Stomach (tissue), 9 donors: ENCODE data around the gene MRPS24. TPM values are rescaled to one million over a fixed set of nuclear protein-coding genes. Genes with fewer than 3 reads are reported as not detected.
"Not testable (repeated sequence)": the region's sequence is repeated elsewhere in the genome, so short reads cannot be mapped to it uniquely, and the experiment has no call there.

Source experiments
- DNase-seq, 2 donors: peaks; one replicate each; pipeline versions ENCODE4 v3.0.0 to v3.0.0-alpha.2; 2013 to 2019
- H3K27ac ChIP-seq, 5 donors: fragments of 200-600 bp in 4 of 5; sonication (generic) in 4 of 5; one replicate each; pipeline ENCODE4 v1.5.1; 2013 to 2019; ENCODE audit warnings: mild to moderate bottlenecking in 1 of 5, moderate library complexity in 1 of 5
- H3K27me3 ChIP-seq, 3 donors: fragments of 200-600 bp; sonication (generic); one replicate each; pipeline ENCODE4 v1.5.1; 2017 to 2019; ENCODE audit warnings: mixed run types in 1 of 3
- H3K36me3 ChIP-seq, 4 donors: fragments of 200-600 bp; sonication (generic); 1 replicate in 3 of 4; 2 replicates in 1 of 4; pipeline ENCODE4 v1.5.1; 2016 to 2019
- H3K4me1 ChIP-seq, 4 donors: fragments of 200-600 bp; sonication (generic); one replicate each; pipeline ENCODE4 v1.5.1; 2016 to 2019
- H3K4me3 ChIP-seq, 4 donors: fragments of 200-600 bp; sonication (generic) in 3 of 4; one replicate each; pipeline ENCODE4 v1.5.1; 2016 to 2019; ENCODE audit warnings: mild to moderate bottlenecking in 1 of 4
- H3K9me3 ChIP-seq, 4 donors: fragments of 200-600 bp; sonication (generic); one replicate each; pipeline ENCODE4 v1.5.1; 2016 to 2019
- CTCF ChIP-seq, 7 experiments: fragments of 450-650 bp in 4 of 7; fragments of 200-600 bp in 3 of 7; sonication (generic) in 3 of 7; IDR thresholded peaks; one replicate each; pipeline ENCODE4 v1.5.1; 2016 to 2019; ENCODE audit warnings: antibody characterized with exemption in 7 of 7, control low read depth in 2 of 7, mild to moderate bottlenecking in 1 of 7
- EP300 ChIP-seq: sonication (generic); formaldehyde crosslinking; IDR thresholded peaks from one replicate; pipeline ENCODE4 v1.6.1; 2017; ENCODE audit warnings: antibody characterized with exemption
- POLR2A ChIP-seq, 4 donors: fragments of 450-650 bp; IDR thresholded peaks; one replicate each; pipeline ENCODE4 v1.6.1; 2016; ENCODE audit warnings: antibody characterized with exemption in 4 of 4, control low read depth in 2 of 4, mild to moderate bottlenecking in 1 of 4, moderate library complexity in 1 of 4
- POLR2AphosphoS5 ChIP-seq, 3 donors: sonication (generic); formaldehyde crosslinking; IDR thresholded peaks; one replicate each; pipeline ENCODE4 v1.6.1; 2016; ENCODE audit warnings: antibody characterized with exemption in 3 of 3
- WGBS, 5 donors: extraction: QIAGEN DNeasy Blood & Tissue Kit in 3 of 5; methylation state at CpG; one replicate each; pipeline versions ENCODE4 v1.1.5 to v1.1.7; 2013 to 2018; 5-methylcytosine and 5-hydroxymethylcytosine counted together
- intact Hi-C: fragments of 100-400 bp; cut with DNase I; formaldehyde crosslinking; loops from one replicate; pipeline ENCODE4 v1.15.1; 2023; ENCODE audit warnings: low total_unique reads
- polyA plus RNA-seq, 3 donors: library from polyadenylated mRNA; stranded (reverse); fragments of 200-250 nt; gene quantifications; one replicate each; pipeline ENCODE4 v1.2.3, GENCODE V29; 2013
- total RNA-seq, 5 donors: library from RNA; depleted of rRNA; stranded (reverse); fragments of >200 nt; gene quantifications; one replicate each; pipeline versions ENCODE4 v1.1.0 to v1.2.3, GENCODE V29; 2014 to 2016
- donor health status: healthy with polysubstance abuse.
- donor health status: Bipolar disorder and iron deficiency.
- donor health status: healthy.

The MRPS24 gene
- total and polyA plus RNA-seq, 8 donors = 17.1 to 200 (median 167) TPM; not detected in 1

DNA sequence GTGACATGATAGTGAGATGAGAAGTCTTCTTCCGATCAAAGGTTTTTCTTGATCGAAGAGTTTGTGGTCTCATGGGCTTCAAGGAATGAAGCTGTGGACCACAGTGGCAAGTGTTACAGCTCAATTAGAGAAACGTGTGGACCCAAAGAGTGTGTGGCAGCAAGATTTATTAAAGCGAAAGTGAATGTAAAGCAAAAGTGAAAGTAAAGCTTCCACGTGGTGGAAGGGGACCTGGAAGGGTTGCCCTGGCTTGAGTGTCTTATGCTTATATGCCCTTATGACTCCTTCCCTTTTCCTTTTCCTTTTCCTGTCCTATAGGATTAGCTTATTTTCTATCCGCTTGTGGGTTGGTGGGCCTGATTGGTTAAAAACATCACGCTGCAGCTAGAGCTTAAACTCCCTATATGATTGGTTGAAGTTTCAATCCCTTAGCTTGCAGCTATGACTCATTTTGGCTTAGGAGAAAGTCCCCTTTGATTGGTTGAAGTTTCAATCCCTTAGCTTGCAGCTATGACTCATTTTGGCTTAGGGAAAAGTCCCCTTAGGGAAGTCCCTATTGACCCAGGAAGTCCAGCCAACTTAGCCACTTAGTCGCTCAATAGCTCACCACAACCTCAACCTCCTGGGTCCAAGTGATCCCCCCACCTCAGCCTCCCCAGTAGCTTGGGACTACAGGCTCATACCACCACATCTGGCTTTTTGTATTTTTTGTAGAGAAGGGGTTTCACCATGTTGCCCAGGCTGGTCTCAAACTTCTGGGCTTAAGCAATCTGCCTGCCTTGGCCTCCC is 34.7 kb downstream of the MRPS24 start:
- WGBS, 5 donors = 58 to 68% (median 65%) methylated on average over 8 of the region's 8 CpGs
- Histone ChIP-seq H3K9me3 (peaks cover 0 to 10% (median 3%) of the 10 kb centered on the region in 4 donors), H3K36me3 (no peaks in the 10 kb centered on the region), H3K4me1 (peaks cover 0 to 14% (median 6%) of the 10 kb centered on the region in 4 donors), H3K27ac (peak overlapping the region in 1 of 5 donors; percentile 29), H3K4me3 (peak overlapping the region; percentile 18 to 28 (median 24)), H3K27me3 (peaks cover 0 to 6% (median 0%) of the 10 kb centered on the region in 3 donors)
- intact Hi-C loops = loop anchor here (10.0 kb wide), 1 partner anchor 250 kb away; the partner anchor contains the start of gene STK17A
- no peak for TF ChIP-seq CTCF (IDR thresholded peaks at IDR 0.05)
- no peak for TF ChIP-seq EP300
- TF ChIP-seq POLR2A (IDR thresholded peaks at IDR 0.05) = no peak
- TF ChIP-seq POLR2AphosphoS5 (IDR thresholded peaks at IDR 0.05) = no peak
- peak in 1 of 2 donors; percentile 55 for DNase-seq

- not testable (repeated sequence) for DNase-seq
These were observed 38.4 kb downstream of the MRPS24 start for GRCh38 chr7:43830917-43831316.

DNA sequence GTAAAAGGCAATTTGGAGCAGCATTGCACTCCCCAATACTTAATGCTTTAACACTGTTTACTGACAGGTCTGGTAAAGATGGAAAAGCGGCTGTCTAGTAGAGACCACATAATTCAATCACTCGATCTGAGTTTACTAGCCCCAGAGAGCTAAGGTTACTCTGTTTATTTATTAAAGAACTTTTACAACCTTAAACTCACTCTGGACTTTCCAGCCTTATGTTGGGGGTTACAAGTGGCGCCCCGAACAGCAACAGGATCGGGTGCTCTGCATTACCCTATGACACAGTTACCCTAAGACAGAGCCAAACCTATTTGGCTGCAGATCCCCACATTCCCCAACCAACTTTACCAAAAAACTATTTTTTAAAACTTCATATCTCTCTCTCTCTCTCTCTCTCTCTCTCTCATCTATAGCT is 43.9 kb downstream of the MRPS24 start:
- Histone ChIP-seq H3K9me3 (no peaks in the 10 kb centered on the region), H3K27ac (no peak overlapping the region), H3K4me3 (no peak overlapping the region), H3K36me3 (no peaks in the 10 kb centered on the region), H3K4me1 (no peaks in the 10 kb centered on the region), H3K27me3 (peaks cover 0 to 20% (median 0%) of the 10 kb centered on the region in 3 donors)
- TF ChIP-seq POLR2A (IDR thresholded peaks at IDR 0.05) (no peak), EP300 (no peak), POLR2AphosphoS5 (IDR thresholded peaks at IDR 0.05) (no peak), CTCF (IDR thresholded peaks at IDR 0.05) (no peak)
- WGBS, 5 donors = 44 to 67% (median 62%) methylated on average over 5 of the region's 5 CpGs
- no peak for DNase-seq
- intact Hi-C loops = loop anchor here (10.0 kb wide), 1 partner anchor 71 kb away; the partner anchor contains the start of gene BLVRA

More at GRCh38 chr7:43830917-43831316, 38.4 kb downstream of the MRPS24 start:
- not testable (repeated sequence) for H3K36me3 ChIP-seq, H3K9me3 ChIP-seq, H3K4me3 ChIP-seq, H3K4me1 ChIP-seq, H3K27ac ChIP-seq
- peaks cover 0 to 26% (median 0%) of the 10 kb centered on the region in 3 donors for H3K27me3 ChIP-seq
- intact Hi-C loops = loop anchor here (10.0 kb wide), 1 partner anchor 246 kb away; the partner anchor contains the start of gene STK17A

GRCh38 chr7:43824963-43825362 is 44.4 kb downstream of the MRPS24 start:
- WGBS, 5 donors = 0 to 22% (median 12%) methylated on average over 1 of the region's 1 CpG
- Histone ChIP-seq H3K27ac (no peak overlapping the region), H3K4me1 (no peaks in the 10 kb centered on the region), H3K9me3 (no peaks in the 10 kb centered on the region), H3K4me3 (no peak overlapping the region), H3K36me3 (no peaks in the 10 kb centered on the region), H3K27me3 (peaks cover 0 to 20% (median 0%) of the 10 kb centered on the region in 3 donors)
- intact Hi-C loops = loop anchor here (10.0 kb wide), 1 partner anchor 70 kb away; the partner anchor contains the start of gene BLVRA
- DNase-seq = no peak
- TF ChIP-seq EP300 = no peak
- TF ChIP-seq CTCF (IDR thresholded peaks at IDR 0.05) = no peak
- TF ChIP-seq POLR2A (IDR thresholded peaks at IDR 0.05) = no peak
- no peak for TF ChIP-seq POLR2AphosphoS5 (IDR thresholded peaks at IDR 0.05)

DNA sequence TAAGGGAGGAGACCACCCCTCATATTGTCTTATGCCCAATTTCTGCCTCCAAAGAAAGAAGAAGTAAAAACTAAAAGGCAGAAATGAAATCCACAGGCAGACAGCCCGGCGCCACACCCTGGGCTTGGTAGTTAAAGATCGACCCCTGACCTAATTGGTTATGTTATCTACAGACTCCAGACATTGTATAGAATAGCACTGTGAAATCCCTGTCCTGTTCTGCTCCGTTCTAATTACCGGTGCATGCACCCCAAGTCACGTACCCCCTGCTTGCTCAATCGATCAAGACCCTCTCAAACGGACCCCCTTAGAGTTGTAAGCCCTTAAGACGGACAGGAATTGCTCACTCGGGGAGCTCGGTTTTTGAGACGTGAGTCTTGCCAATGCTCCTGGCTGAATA is 44.8 kb downstream of the MRPS24 start:
- not testable (repeated sequence) for DNase-seq, H3K9me3 ChIP-seq, H3K36me3 ChIP-seq, H3K27ac ChIP-seq, H3K4me1 ChIP-seq, H3K4me3 ChIP-seq
- WGBS, 5 donors = 68 to 74% (median 71%) methylated on average over 12 of the region's 12 CpGs
- intact Hi-C loops = loop anchor here (10.0 kb wide), 1 partner anchor 70 kb away; the partner anchor contains the start of gene BLVRA
- H3K27me3 ChIP-seq = peaks cover 0 to 20% (median 0%) of the 10 kb centered on the region in 3 donors
